Trophoblast cell (in vitro differentiated cells and primary cell): ENCODE measurements around the gene SLC38A7.
"Not testable (repeated sequence)": the region's sequence is repeated elsewhere in the genome, so short reads cannot be mapped to it uniquely, and the experiment has no call there.

ENCODE experiments used
- DNase-seq, 2 donors: peaks; one replicate each; pipeline ENCODE4 v3.0.0-alpha.2; 2016
- H2AFZ ChIP-seq: 2 replicates; pipeline ENCODE4 v1.6.1; 2013; ENCODE audit warnings: low read length, moderate library complexity, mild to moderate bottlenecking; ENCODE audit not compliant: insufficient read depth, poor library complexity
- H2AK5ac ChIP-seq: 2 replicates; pipeline ENCODE4 v1.6.1; 2013; ENCODE audit warnings: mild to moderate bottlenecking, low read length
- H2BK120ac ChIP-seq: 2 replicates; pipeline ENCODE4 v1.6.1; 2013; ENCODE audit warnings: low read length, mild to moderate bottlenecking, moderate library complexity; ENCODE audit not compliant: insufficient read depth, poor library complexity
- H2BK12ac ChIP-seq: 2 replicates; pipeline ENCODE4 v1.6.1; 2013; ENCODE audit warnings: mild to moderate bottlenecking, low read length, moderate library complexity
- H2BK5ac ChIP-seq: 2 replicates; pipeline ENCODE4 v1.6.1; 2013; ENCODE audit warnings: low read length, low read depth, moderate library complexity, mild to moderate bottlenecking; ENCODE audit not compliant: poor library complexity
- H3K14ac ChIP-seq: 2 replicates; pipeline ENCODE4 v1.6.1; 2013; ENCODE audit warnings: mild to moderate bottlenecking, low read length
- H3K18ac ChIP-seq: 2 replicates; pipeline ENCODE4 v1.6.1; 2013; ENCODE audit warnings: mild to moderate bottlenecking, low read length
- H3K23ac ChIP-seq: 2 replicates; pipeline ENCODE4 v1.6.1; 2013; ENCODE audit warnings: low read length
- H3K27ac ChIP-seq: 2 replicates; pipeline ENCODE4 v1.5.1; 2013; ENCODE audit warnings: low read depth, mild to moderate bottlenecking, inconsistent platforms, low read length, moderate library complexity
- H3K27me3 ChIP-seq: 2 replicates; pipeline ENCODE4 v1.6.1; 2013; ENCODE audit warnings: inconsistent platforms, mild to moderate bottlenecking, low read length, moderate library complexity; ENCODE audit not compliant: insufficient read depth
- H3K36me3 ChIP-seq, 2 experiments: 1 replicate in 1 of 2; 2 replicates in 1 of 2; pipeline ENCODE4 v1.6.1; 2013; ENCODE audit warnings: low read length in 2 of 2, mild to moderate bottlenecking in 2 of 2, moderate library complexity in 1 of 2; ENCODE audit not compliant: insufficient read depth in 2 of 2, control insufficient read depth in 1 of 2
- H3K4ac ChIP-seq: 2 replicates; pipeline ENCODE4 v1.6.1; 2013; ENCODE audit warnings: low read depth, mild to moderate bottlenecking, low read length, moderate library complexity
- H3K4me1 ChIP-seq, 2 experiments: 1 replicate in 1 of 2; 2 replicates in 1 of 2; pipeline ENCODE4 v1.6.1; 2013; ENCODE audit warnings: low read length in 2 of 2, mild to moderate bottlenecking in 2 of 2, moderate library complexity in 1 of 2; ENCODE audit not compliant: insufficient read depth in 2 of 2, control insufficient read depth in 1 of 2
- H3K4me2 ChIP-seq: 2 replicates; pipeline ENCODE4 v1.6.1; 2013; ENCODE audit warnings: inconsistent platforms, mild to moderate bottlenecking, low read length, moderate library complexity
- H3K4me3 ChIP-seq: 2 replicates; pipeline ENCODE4 v1.5.1; 2013; ENCODE audit warnings: mild to moderate bottlenecking, low read depth, low read length, inconsistent platforms
- H3K79me1 ChIP-seq: one replicate; pipeline ENCODE4 v1.6.1; 2013; ENCODE audit warnings: low read length
- H3K79me2 ChIP-seq: 2 replicates; pipeline ENCODE4 v1.6.1; 2013; ENCODE audit warnings: low read length, mild to moderate bottlenecking; ENCODE audit not compliant: control insufficient read depth, insufficient read depth, poor library complexity
- H3K9ac ChIP-seq: 2 replicates; pipeline ENCODE4 v1.6.1; 2013; ENCODE audit warnings: mild to moderate bottlenecking, low read length
- H3K9me3 ChIP-seq: 2 replicates; pipeline ENCODE4 v1.6.1; 2013; ENCODE audit warnings: low read depth, mild to moderate bottlenecking, control low read depth, inconsistent platforms, low read length; ENCODE audit not compliant: insufficient read depth
- H4K12ac ChIP-seq: 2 replicates; pipeline ENCODE4 v1.6.1; 2013; ENCODE audit warnings: low read depth, mild to moderate bottlenecking, low read length, moderate library complexity
- H4K8ac ChIP-seq: 2 replicates; pipeline ENCODE4 v1.6.1; 2013; ENCODE audit warnings: low read depth, mild to moderate bottlenecking, low read length, moderate library complexity
- H4K91ac ChIP-seq: one replicate; pipeline ENCODE4 v1.6.1; 2013; ENCODE audit warnings: low read depth, mild to moderate bottlenecking, low read length, moderate library complexity
- WGBS: extraction: QIAGEN DNeasy Blood & Tissue Kit; methylation state at CpG from one replicate; pipeline ENCODE4 v1.1.7; 2013; ENCODE audit warnings: missing lambda C conversion rate; ENCODE audit not compliant: insufficient read length, insufficient coverage; ENCODE audit errors: extremely low coverage; 5-methylcytosine and 5-hydroxymethylcytosine counted together

SLC38A7 gene

GRCh38 chr16:58665200-58665599 lies 19.4 kb downstream of the SLC38A7 start:
- Histone ChIP-seq H3K27ac (no peak overlapping the region), H4K12ac (no peak overlapping the region), H2BK120ac (no peak overlapping the region), H3K36me3 (peaks cover 12 to 23% of the 10 kb centered on the region in 2 experiments), H3K9me3 (peaks cover 2% of the 10 kb centered on the region), H2AK5ac (no peak overlapping the region), H4K8ac (no peak overlapping the region), H3K4me3 (no peak overlapping the region), H3K79me2 (no peaks in the 10 kb centered on the region), H3K4ac (no peak overlapping the region), H2AFZ (no peak overlapping the region), H3K27me3 (no peaks in the 10 kb centered on the region), H3K79me1 (no peaks in the 10 kb centered on the region), H3K23ac (no peak overlapping the region), H4K91ac (no peak overlapping the region), H3K18ac (no peak overlapping the region), H3K14ac (no peak overlapping the region), H3K9ac (no peak overlapping the region), H3K4me2 (no peak overlapping the region), H2BK12ac (no peak overlapping the region), H2BK5ac (no peak overlapping the region), H3K4me1 (no peaks in the 10 kb centered on the region)
- DNase-seq: no peak
- WGBS: no CpG with 5 or more reads among the region's 8 CpGs

- H2BK120ac ChIP-seq: no peak overlapping the region
- no peak overlapping the region for H3K27ac ChIP-seq
- no peaks in the 10 kb centered on the region for H3K27me3 ChIP-seq
- no peak overlapping the region for H4K91ac ChIP-seq
- no CpG with 5 or more reads among the region's 12 CpGs for WGBS
- H3K79me2 ChIP-seq: no peaks in the 10 kb centered on the region
- H4K12ac ChIP-seq: no peak overlapping the region
- peak; percentile 88 to 94 for DNase-seq
- no peak overlapping the region for H3K18ac ChIP-seq
- H2BK5ac ChIP-seq: no peak overlapping the region
- H3K23ac ChIP-seq: no peak overlapping the region
- no peak overlapping the region for H4K8ac ChIP-seq
- H2AFZ ChIP-seq: no peak overlapping the region
- no peak overlapping the region for H2BK12ac ChIP-seq
- H3K9ac ChIP-seq: no peak overlapping the region
- H3K14ac ChIP-seq: no peak overlapping the region
- no peak overlapping the region for H3K4me2 ChIP-seq
- no peak overlapping the region for H3K4me3 ChIP-seq
- peaks cover 2% of the 10 kb centered on the region for H3K9me3 ChIP-seq
- no peak overlapping the region for H2AK5ac ChIP-seq
- H3K36me3 ChIP-seq: peaks cover 0 to 3% of the 10 kb centered on the region in 2 experiments
- no peaks in the 10 kb centered on the region for H3K79me1 ChIP-seq
- no peak overlapping the region for H3K4ac ChIP-seq
- no peaks in the 10 kb centered on the region for H3K4me1 ChIP-seq
Measured at GRCh38 chr16:58661199-58661830, 23.3 kb downstream of the SLC38A7 start.

GRCh38 chr16:58659911-58660310 lies 24.7 kb downstream of the SLC38A7 start:
- not testable (repeated sequence) for H4K12ac ChIP-seq, H2AFZ ChIP-seq, H3K23ac ChIP-seq, H3K27ac ChIP-seq, H3K4me2 ChIP-seq, H4K91ac ChIP-seq, H3K36me3 ChIP-seq, H2BK120ac ChIP-seq, H2BK5ac ChIP-seq, H3K79me2 ChIP-seq, H3K9me3 ChIP-seq, H3K18ac ChIP-seq, H4K8ac ChIP-seq, H2AK5ac ChIP-seq, H3K9ac ChIP-seq, H3K4ac ChIP-seq, H2BK12ac ChIP-seq, H3K4me1 ChIP-seq, H3K27me3 ChIP-seq, H3K14ac ChIP-seq, H3K4me3 ChIP-seq, H3K79me1 ChIP-seq
- WGBS: no CpG with 5 or more reads among the region's 11 CpGs
- DNase-seq: peak; percentile 57 to 91

GRCh38 chr16:58658796-58659211 lies 25.8 kb downstream of the SLC38A7 start:
- no peak overlapping the region for H3K27ac ChIP-seq
- H2AFZ ChIP-seq: no peak overlapping the region
- H3K36me3 ChIP-seq: no peaks in the 10 kb centered on the region
- H3K79me1 ChIP-seq: no peaks in the 10 kb centered on the region
- no peak overlapping the region for H3K4me2 ChIP-seq
- H2BK120ac ChIP-seq: no peak overlapping the region
- no peak overlapping the region for H4K8ac ChIP-seq
- H3K4ac ChIP-seq: no peak overlapping the region
- no peak for DNase-seq
- H3K4me3 ChIP-seq: no peak overlapping the region
- H2BK12ac ChIP-seq: no peak overlapping the region
- no peak overlapping the region for H3K14ac ChIP-seq
- no peak overlapping the region for H2BK5ac ChIP-seq
- no peak overlapping the region for H4K91ac ChIP-seq
- H3K9me3 ChIP-seq: no peaks in the 10 kb centered on the region
- H2AK5ac ChIP-seq: no peak overlapping the region
- no CpG with 5 or more reads among the region's 3 CpGs for WGBS
- no peak overlapping the region for H4K12ac ChIP-seq
- no peak overlapping the region for H3K9ac ChIP-seq
- H3K23ac ChIP-seq: no peak overlapping the region
- H3K27me3 ChIP-seq: no peaks in the 10 kb centered on the region
- H3K4me1 ChIP-seq: no peaks in the 10 kb centered on the region
- no peaks in the 10 kb centered on the region for H3K79me2 ChIP-seq
- H3K18ac ChIP-seq: no peak overlapping the region
